Adrenal gland (tissue), 5 donors: Measurements from ENCODE around the gene DDR1.

Source experiments
- POLR2A ChIP-seq, 2 donors: fragments of 450-650 bp; IDR thresholded peaks; one replicate each; pipeline ENCODE4 v1.6.1; 2017; ENCODE audit warnings: antibody characterized with exemption in 2 of 2, mild to moderate bottlenecking in 2 of 2, moderate library complexity in 1 of 2
- TF ChIP-seq, protein P1 (sequence below), 6 experiments: fragments of 450-650 bp in 4 of 6; fragments of 200-600 bp in 2 of 6; sonication (generic) in 1 of 6; IDR thresholded peaks; 1 replicate in 5 of 6; 2 replicates in 1 of 6; pipeline versions ENCODE4 v1.5.1 to v1.8.0; 2016 to 2021; ENCODE audit warnings: antibody characterized with exemption in 6 of 6, mild to moderate bottlenecking in 2 of 6, moderate library complexity in 1 of 6
- donor health status: DM: no; HTN: no; CAD: no.

DNA sequence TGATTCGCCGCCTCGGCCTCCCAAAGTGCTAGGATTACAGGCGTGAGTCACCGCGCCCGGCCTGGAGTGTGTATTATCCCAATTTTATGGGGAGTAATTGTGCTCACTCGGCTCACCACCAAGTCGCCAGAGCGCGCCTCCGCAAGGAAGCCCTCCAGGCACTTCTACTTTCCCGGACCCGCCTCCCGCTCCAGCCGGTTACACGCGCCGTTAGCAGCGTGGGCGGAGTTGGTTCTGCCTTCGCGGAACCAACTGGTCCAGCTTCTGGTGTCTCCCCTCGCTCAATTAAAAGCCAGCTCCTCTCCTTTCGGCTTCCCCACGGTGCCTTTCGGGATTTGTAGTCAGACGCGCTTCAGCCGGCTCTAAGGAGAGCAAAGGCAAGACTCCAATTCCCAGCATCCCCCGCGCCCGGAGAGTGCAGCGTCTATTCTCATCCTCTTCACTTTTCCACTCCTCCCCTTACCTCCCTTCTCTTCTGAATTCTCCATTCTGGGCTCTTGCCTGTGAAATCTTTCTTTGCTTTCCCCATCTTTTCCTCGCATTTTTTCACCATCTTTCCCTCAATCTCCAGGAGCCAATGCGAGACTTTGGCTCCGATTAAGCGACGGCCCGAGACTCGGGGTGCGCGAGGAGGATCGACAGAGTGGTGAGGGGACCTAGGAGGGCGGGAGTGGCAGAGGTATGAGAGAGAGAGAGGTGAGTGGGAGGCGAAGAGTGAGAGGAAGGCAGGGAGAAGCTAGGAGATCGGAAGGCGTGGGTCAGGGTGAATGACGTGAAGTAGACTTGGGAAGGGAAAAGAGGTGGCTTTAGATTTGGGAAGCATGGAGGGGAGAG is 23.7 kb downstream of the DDR1 start, which contains the start of gene GTF2H4:
- TF ChIP-seq POLR2A (IDR thresholded peaks at IDR 0.05), result peak in 1 of 2 donors; percentile 63
- TF ChIP-seq, protein P1, sequence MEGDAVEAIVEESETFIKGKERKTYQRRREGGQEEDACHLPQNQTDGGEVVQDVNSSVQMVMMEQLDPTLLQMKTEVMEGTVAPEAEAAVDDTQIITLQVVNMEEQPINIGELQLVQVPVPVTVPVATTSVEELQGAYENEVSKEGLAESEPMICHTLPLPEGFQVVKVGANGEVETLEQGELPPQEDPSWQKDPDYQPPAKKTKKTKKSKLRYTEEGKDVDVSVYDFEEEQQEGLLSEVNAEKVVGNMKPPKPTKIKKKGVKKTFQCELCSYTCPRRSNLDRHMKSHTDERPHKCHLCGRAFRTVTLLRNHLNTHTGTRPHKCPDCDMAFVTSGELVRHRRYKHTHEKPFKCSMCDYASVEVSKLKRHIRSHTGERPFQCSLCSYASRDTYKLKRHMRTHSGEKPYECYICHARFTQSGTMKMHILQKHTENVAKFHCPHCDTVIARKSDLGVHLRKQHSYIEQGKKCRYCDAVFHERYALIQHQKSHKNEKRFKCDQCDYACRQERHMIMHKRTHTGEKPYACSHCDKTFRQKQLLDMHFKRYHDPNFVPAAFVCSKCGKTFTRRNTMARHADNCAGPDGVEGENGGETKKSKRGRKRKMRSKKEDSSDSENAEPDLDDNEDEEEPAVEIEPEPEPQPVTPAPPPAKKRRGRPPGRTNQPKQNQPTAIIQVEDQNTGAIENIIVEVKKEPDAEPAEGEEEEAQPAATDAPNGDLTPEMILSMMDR (IDR thresholded peaks at IDR 0.05), result no peak
